ENCODE data around the gene CEBPG. TPM values are rescaled to one million over a fixed set of nuclear protein-coding genes. Genes with fewer than 3 reads are reported as not detected.

CEBPG gene
- total RNA-seq, 2 experiments from 2014 or later, result 30.0 to 31.4 TPM

DNA sequence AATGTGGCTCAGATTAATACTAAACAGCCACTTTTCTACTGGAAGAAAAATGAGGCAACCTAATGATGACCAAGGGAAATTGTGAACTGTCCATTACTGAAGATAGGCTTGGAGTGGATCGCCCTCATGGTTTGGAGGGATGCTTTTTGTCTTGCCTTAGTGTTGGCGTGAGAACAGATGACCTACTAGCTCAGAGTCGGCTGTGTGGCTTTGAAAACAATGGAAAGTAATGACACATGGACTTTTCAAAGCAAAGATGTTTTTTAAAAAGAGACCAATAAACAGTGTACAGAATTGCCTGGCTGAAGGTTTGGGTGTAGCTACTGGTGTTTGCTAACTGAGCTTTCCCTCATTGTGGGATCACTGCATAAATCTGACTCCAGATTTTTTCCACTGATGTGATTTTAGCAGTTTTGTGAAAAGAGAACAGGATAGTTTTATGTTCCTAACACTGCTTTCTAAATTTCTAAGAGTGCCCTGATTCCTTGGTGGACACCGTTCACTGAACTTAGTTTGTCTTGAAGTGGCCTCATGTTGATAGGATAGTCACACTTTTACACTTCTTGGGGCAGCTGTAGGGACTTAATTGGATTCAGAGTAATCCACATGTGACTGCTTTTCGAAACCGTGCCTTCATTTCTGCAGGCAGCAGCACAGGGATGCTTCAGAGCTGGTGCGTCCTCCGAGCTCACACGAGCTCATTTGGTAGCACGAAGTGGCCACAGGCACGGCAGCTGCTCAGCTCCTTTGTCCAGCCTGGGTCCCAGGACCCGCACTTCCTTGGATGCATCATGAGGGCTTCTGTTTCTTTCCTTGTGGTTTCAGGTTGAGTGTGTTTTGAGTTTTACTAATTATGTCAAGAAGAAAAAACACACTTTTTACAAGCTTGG lies 4.3 kb downstream of the CEBPG start:
- H3K4me1 Mint-ChIP-seq, result peaks cover 53% of the 10 kb centered on the region
- POLR2A ChIA-PET, result interaction anchor here (1.0 to 1.3 kb wide), 3 partner anchors 11 to 218 kb away, joined by 3 to 4 read pairs (median 3); no protein-coding TSS in a partner anchor

GRCh38 chr19:33379151-33379829 lies 5.8 kb downstream of the CEBPG start:
- Mint-ChIP-seq H3K27ac (no peak overlapping the region), H3K9me3 (no peaks in the 10 kb centered on the region), H3K36me3 (ENCODE audit: low read depth) (peaks cover 53% of the 10 kb centered on the region), H3K4me3 (no peak overlapping the region), H3K4me1 (peaks cover 49% of the 10 kb centered on the region), H3K27me3 (no peaks in the 10 kb centered on the region)
- no peak for DNase-seq
- CTCF ChIA-PET, result interaction anchor here (1.3 to 1.4 kb wide), 2 partner anchors 21 to 37 kb away, joined by 3 read pairs; no protein-coding TSS in a partner anchor
- POLR2A ChIA-PET, result no interaction called here

More for the DNA sequence above, 4.3 kb downstream of the CEBPG start:
- Mint-ChIP-seq H3K27ac (no peak overlapping the region), H3K27me3 (no peaks in the 10 kb centered on the region), H3K4me3 (no peak overlapping the region), H3K36me3 (ENCODE audit: low read depth) (peaks cover 50% of the 10 kb centered on the region), H3K9me3 (no peaks in the 10 kb centered on the region)
- CTCF ChIA-PET, result interaction anchor here (0.9 to 2.1 kb wide), 5 partner anchors 19 to 194 kb away, joined by 3 to 8 read pairs (median 3); no protein-coding TSS in a partner anchor
- DNase-seq, result no peak

- CTCF ChIA-PET, result interaction anchor here (0.7 to 1.1 kb wide), 2 partner anchors 35 to 145 kb away, joined by 3 read pairs; no protein-coding TSS in a partner anchor
- Mint-ChIP-seq H3K9me3 (no peaks in the 10 kb centered on the region), H3K27ac (no peak overlapping the region), H3K36me3 (ENCODE audit: low read depth) (peaks cover 41% of the 10 kb centered on the region), H3K27me3 (no peaks in the 10 kb centered on the region), H3K4me3 (no peak overlapping the region), H3K4me1 (peaks cover 31% of the 10 kb centered on the region)
- DNase-seq, result no peak
- POLR2A ChIA-PET, result no interaction called here
Measured at GRCh38 chr19:33381101-33381500, 7.6 kb downstream of the CEBPG start.

DNA sequence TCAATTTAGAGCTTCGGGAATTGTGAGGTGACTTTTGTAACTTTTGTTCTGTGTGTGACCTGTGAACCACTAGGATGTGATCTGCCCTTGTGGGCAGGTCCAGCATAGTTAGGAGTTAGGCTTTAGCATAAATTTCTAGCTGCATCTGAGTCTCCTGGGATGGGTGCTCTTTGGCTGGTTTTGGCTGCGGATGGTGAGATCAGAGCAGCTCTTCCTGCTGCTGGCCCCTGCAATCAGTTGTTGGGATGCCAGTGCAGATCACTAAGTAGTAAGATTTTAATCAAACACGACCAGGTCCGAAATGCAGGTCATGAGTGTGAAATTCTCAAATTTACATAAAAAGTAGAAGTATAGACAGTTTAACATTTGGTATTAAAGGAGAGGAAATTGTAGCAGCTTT lies 8.5 kb downstream of the CEBPG start:
- CTCF ChIA-PET, result interaction anchor here (1.1 to 1.4 kb wide), 3 partner anchors 25 to 147 kb away, joined by 3 to 5 read pairs (median 4); no protein-coding TSS in a partner anchor
- Mint-ChIP-seq H3K36me3 (ENCODE audit: low read depth) (peaks cover 33% of the 10 kb centered on the region), H3K27ac (no peak overlapping the region), H3K4me1 (peaks cover 22% of the 10 kb centered on the region), H3K4me3 (no peak overlapping the region), H3K27me3 (no peaks in the 10 kb centered on the region), H3K9me3 (no peaks in the 10 kb centered on the region)
- POLR2A ChIA-PET, result interaction anchor here (0.5 to 4.6 kb wide), 2 partner anchors 8 to 41 kb away, joined by 3 to 20 read pairs; partner anchors contain the start of gene CEBPG
- DNase-seq, result no peak

- H3K27ac Mint-ChIP-seq, result no peak overlapping the region
- no peaks in the 10 kb centered on the region for H3K9me3 Mint-ChIP-seq
- H3K4me3 Mint-ChIP-seq, result no peak overlapping the region
- POLR2A ChIA-PET, result interaction anchor here (4.6 kb wide), 1 partner anchor 9 kb away, joined by 20 read pairs; the partner anchor contains the start of gene CEBPG
- H3K4me1 Mint-ChIP-seq, result peaks cover 15% of the 10 kb centered on the region
- peaks cover 33% of the 10 kb centered on the region for H3K36me3 Mint-ChIP-seq (ENCODE audit: low read depth)
- no peaks in the 10 kb centered on the region for H3K27me3 Mint-ChIP-seq
- DNase-seq, result no peak
- CTCF ChIA-PET, result interaction anchor here (1.4 kb wide), 1 partner anchor 148 kb away, joined by 4 read pairs; no protein-coding TSS in a partner anchor
Measured at GRCh38 chr19:33382982-33383381, 9.5 kb downstream of the CEBPG start.

DNA sequence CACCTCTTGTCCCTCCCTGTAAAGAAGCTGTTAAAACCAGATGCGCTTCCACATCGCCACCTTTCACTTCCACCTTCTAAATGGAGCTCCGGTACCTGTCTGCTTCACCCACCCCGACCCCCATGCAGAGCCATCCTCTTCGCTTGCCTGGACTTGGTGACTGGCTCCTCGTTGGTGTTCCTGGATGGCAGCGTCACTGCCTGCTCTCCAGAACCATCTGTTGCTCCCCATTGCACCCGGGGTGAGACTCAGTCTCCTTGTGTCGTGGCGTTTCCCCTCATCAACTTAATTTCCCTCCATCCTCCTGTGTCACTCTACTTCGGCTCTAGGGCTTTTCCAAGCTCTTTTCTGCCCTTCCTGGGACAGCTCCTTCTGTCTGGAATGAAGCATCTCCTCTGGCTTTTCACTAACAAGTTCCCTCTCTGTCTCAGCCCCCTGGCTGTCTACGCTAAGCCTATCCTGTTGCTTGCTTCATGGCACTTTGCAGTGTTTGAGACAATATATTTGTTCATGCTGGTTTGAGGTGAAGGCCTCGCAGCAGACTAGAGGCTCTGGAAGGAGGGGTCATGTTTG lies 10.3 kb downstream of the CEBPG start:
- Mint-ChIP-seq H3K4me3 (no peak overlapping the region), H3K36me3 (ENCODE audit: low read depth) (peaks cover 26% of the 10 kb centered on the region), H3K27ac (no peak overlapping the region), H3K27me3 (no peaks in the 10 kb centered on the region), H3K4me1 (peaks cover 8% of the 10 kb centered on the region), H3K9me3 (no peaks in the 10 kb centered on the region)
- POLR2A ChIA-PET, result interaction anchor here (4.6 kb wide), 1 partner anchor 10 kb away, joined by 20 read pairs; the partner anchor contains the start of gene CEBPG
- no peak for DNase-seq
- CTCF ChIA-PET, result interaction anchor here (1.8 kb wide), 1 partner anchor 32 kb away, joined by 5 read pairs; no protein-coding TSS in a partner anchor

GRCh38 chr19:33384983-33385382 lies 11.5 kb downstream of the CEBPG start:
- Mint-ChIP-seq H3K4me3 (no peak overlapping the region), H3K9me3 (no peaks in the 10 kb centered on the region), H3K36me3 (ENCODE audit: low read depth) (peaks cover 16% of the 10 kb centered on the region), H3K27me3 (no peaks in the 10 kb centered on the region), H3K4me1 (peaks cover 2% of the 10 kb centered on the region), H3K27ac (no peak overlapping the region)
- CTCF ChIA-PET, result interaction anchor here (0.7 to 1.8 kb wide), 4 partner anchors 11 to 1332 kb away, joined by 3 to 6 read pairs (median 4); no protein-coding TSS in a partner anchor
- POLR2A ChIA-PET, result interaction anchor here (1.6 to 4.6 kb wide), 2 partner anchors 8 to 11 kb away, joined by 4 to 20 read pairs; partner anchors contain the start of gene CEBPG
- no peak for DNase-seq

- DNase-seq, result no peak
- ChIA-PET CTCF (interaction anchor here (1.2 kb wide), 1 partner anchor 12 kb away, joined by 4 read pairs; no protein-coding TSS in a partner anchor), POLR2A (interaction anchor here (1.6 to 4.6 kb wide), 2 partner anchors 9 to 12 kb away, joined by 4 to 20 read pairs; partner anchors contain the start of gene CEBPG)
- Mint-ChIP-seq H3K27me3 (no peaks in the 10 kb centered on the region), H3K9me3 (no peaks in the 10 kb centered on the region), H3K27ac (no peak overlapping the region), H3K36me3 (ENCODE audit: low read depth) (peaks cover 11% of the 10 kb centered on the region), H3K4me3 (no peak overlapping the region), H3K4me1 (peaks cover 2% of the 10 kb centered on the region)
Measured at GRCh38 chr19:33385956-33386355, 12.4 kb downstream of the CEBPG start.

GRCh38 chr19:33386361-33386858 lies 12.9 kb downstream of the CEBPG start:
- CTCF ChIA-PET, result no interaction called here
- Mint-ChIP-seq H3K4me3 (no peak overlapping the region), H3K4me1 (no peaks in the 10 kb centered on the region), H3K27ac (no peak overlapping the region), H3K9me3 (no peaks in the 10 kb centered on the region), H3K36me3 (ENCODE audit: low read depth) (peaks cover 8% of the 10 kb centered on the region), H3K27me3 (no peaks in the 10 kb centered on the region)
- no peak for DNase-seq
- POLR2A ChIA-PET, result interaction anchor here (4.6 kb wide), 1 partner anchor 12 kb away, joined by 20 read pairs; the partner anchor contains the start of gene CEBPG

GRCh38 chr19:33387351-33388230 lies 14.1 kb downstream of the CEBPG start:
- ChIA-PET CTCF (no interaction called here), POLR2A (interaction anchor here (0.6 to 0.9 kb wide), 2 partner anchors 13 to 355 kb away, joined by 3 read pairs; no protein-coding TSS in a partner anchor)
- Mint-ChIP-seq H3K4me1 (no peaks in the 10 kb centered on the region), H3K36me3 (ENCODE audit: low read depth) (peaks cover 8% of the 10 kb centered on the region), H3K9me3 (no peaks in the 10 kb centered on the region), H3K4me3 (no peak overlapping the region), H3K27me3 (no peaks in the 10 kb centered on the region), H3K27ac (no peak overlapping the region)
- DNase-seq, result no peak

DNA sequence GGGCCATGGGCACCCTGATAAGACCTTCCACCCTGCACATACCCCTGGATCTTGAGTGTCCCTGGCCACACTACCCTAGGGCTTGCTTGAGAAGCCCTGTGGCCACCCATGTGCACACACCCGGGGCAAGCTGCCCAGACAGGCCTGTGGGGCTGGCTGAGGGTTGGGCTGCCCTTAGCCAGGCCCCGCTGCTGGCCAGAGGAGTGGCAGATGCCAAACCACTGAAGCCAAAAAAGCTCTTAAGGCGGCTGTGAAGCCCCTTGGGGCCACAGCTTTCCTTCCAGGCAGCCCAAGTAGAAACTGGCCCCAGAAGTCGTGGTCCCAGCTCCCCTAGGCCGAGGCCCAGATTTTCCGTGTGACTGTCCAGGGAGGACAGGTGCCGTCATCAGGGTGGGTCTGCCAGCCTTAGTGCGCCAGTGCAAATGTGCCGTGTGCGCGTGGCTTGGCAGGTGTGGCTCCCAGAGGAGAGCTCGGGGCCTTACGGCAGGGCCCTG lies 14.8 kb downstream of the CEBPG start:
- POLR2A ChIA-PET, result interaction anchor here (0.6 to 1.1 kb wide), 3 partner anchors 11 to 356 kb away, joined by 3 read pairs; no protein-coding TSS in a partner anchor
- no peaks in the 10 kb centered on the region for H3K9me3 Mint-ChIP-seq
- no peaks in the 10 kb centered on the region for H3K27me3 Mint-ChIP-seq
- no peak overlapping the region for H3K4me3 Mint-ChIP-seq
- H3K36me3 Mint-ChIP-seq (ENCODE audit: low read depth), result peaks cover 6% of the 10 kb centered on the region
- no peaks in the 10 kb centered on the region for H3K4me1 Mint-ChIP-seq
- no peak for DNase-seq
- CTCF ChIA-PET, result no interaction called here
- H3K27ac Mint-ChIP-seq, result no peak overlapping the region

Measured in activated CD4-positive, alpha-beta memory T cell treated with anti-CD3 and anti-CD28 coated beads, Interleukin-2, amount 10 ng/mL, durations not matched to agents 7 days and 5 days (primary cell).